ENCODE measurements around the gene CLDN1.
A peak's percentile ranks its signal among the peaks of the same experiment; 100 is the strongest.

CLDN1 gene

GRCh38 chr3:190330936-190331734, 8.9 kb upstream of the CLDN1 start:
- no peak for DNase-seq (ENCODE audit: low read depth)

- DNase-seq (ENCODE audit: low read depth) = no peak
Observed at GRCh38 chr3:190326930-190327329, 4.7 kb upstream of the CLDN1 start.

GRCh38 chr3:190326361-190326760, 4.1 kb upstream of the CLDN1 start:
- no peak for DNase-seq (ENCODE audit: low read depth)

- DNase-seq (ENCODE audit: low read depth) = no peak
Observed at GRCh38 chr3:190325923-190326322, 3.7 kb upstream of the CLDN1 start.

GRCh38 chr3:190323246-190323626, 990 bp upstream of the CLDN1 start:
- DNase-seq (ENCODE audit: low read depth) = no peak

GRCh38 chr3:190322604-190323245, 479 bp upstream of the CLDN1 start:
- no peak for DNase-seq (ENCODE audit: low read depth)

- DNase-seq (ENCODE audit: low read depth) = no peak
Observed at GRCh38 chr3:190320594-190321362, 1.5 kb downstream of the CLDN1 start.

GRCh38 chr3:190319660-190320059, 2.6 kb downstream of the CLDN1 start:
- DNase-seq (ENCODE audit: low read depth) = peak; percentile 42

GRCh38 chr3:190318666-190319065, 3.6 kb downstream of the CLDN1 start:
- DNase-seq (ENCODE audit: low read depth) = no peak

GRCh38 chr3:190314741-190315140, 7.5 kb downstream of the CLDN1 start:
- no peak for DNase-seq (ENCODE audit: low read depth)

- no peak for DNase-seq (ENCODE audit: low read depth)
Observed at GRCh38 chr3:190309414-190309813, 12.8 kb downstream of the CLDN1 start.

GRCh38 chr3:190308154-190308553, 14.1 kb downstream of the CLDN1 start:
- DNase-seq (ENCODE audit: low read depth) = no peak

GRCh38 chr3:190307164-190307545, 15.1 kb downstream of the CLDN1 start:
- DNase-seq (ENCODE audit: low read depth) = no peak

GRCh38 chr3:190306513-190307163, 15.6 kb downstream of the CLDN1 start:
- no peak for DNase-seq (ENCODE audit: low read depth)

- DNase-seq (ENCODE audit: low read depth) = no peak
Observed at GRCh38 chr3:190306026-190306425, 16.2 kb downstream of the CLDN1 start.

GRCh38 chr3:190305406-190305805, 16.8 kb downstream of the CLDN1 start:
- no peak for DNase-seq (ENCODE audit: low read depth)

- no peak for DNase-seq (ENCODE audit: low read depth)
Observed at GRCh38 chr3:190303884-190304283, 18.4 kb downstream of the CLDN1 start.

- no peak for DNase-seq (ENCODE audit: low read depth)
Observed at GRCh38 chr3:190302212-190302867, 19.9 kb downstream of the CLDN1 start.

- no peak for DNase-seq (ENCODE audit: low read depth)
Observed at GRCh38 chr3:190301591-190301990, 20.7 kb downstream of the CLDN1 start.

- no peak for DNase-seq (ENCODE audit: low read depth)
Observed at GRCh38 chr3:190299969-190300368, 22.3 kb downstream of the CLDN1 start.

GRCh38 chr3:190294030-190294429, 28.2 kb downstream of the CLDN1 start:
- DNase-seq (ENCODE audit: low read depth) = no peak

GRCh38 chr3:190293621-190294020, 28.6 kb downstream of the CLDN1 start:
- no peak for DNase-seq (ENCODE audit: low read depth)

Measured in activated T-cell treated with anti-CD3 and anti-CD28 coated beads for 48 hours (primary cell).